ENCODE data around the gene MTFMT. TPM values are rescaled to one million over a fixed set of nuclear protein-coding genes. Genes with fewer than 3 reads are reported as not detected.

The MTFMT gene
- total and polyA plus RNA-seq, 4 donors, result 5.0 to 15.0 (median 11.3) TPM

DNA sequence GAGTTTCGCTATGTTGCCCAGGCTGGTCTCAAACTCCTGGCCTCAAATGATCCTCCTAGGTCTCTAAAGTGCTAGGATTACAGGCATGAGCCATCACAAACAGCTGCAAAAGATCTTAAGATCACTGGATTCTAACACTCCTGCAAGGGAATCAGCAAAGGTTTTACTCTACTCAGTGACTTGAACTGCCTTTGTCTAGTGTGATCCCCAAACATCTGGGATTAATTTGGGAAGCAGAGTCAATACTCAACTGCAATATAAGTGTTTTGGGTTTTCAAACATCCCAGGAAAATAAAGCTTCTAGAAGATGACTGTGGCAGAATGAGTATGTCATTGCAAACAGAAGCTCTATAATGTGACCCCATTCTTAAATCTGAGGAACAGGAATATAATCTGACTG is 47.0 kb downstream of the MTFMT start:
- no peak for ATAC-seq (ENCODE audit: insufficient read depth, low FRiP score)
- no peak for DNase-seq

DNA sequence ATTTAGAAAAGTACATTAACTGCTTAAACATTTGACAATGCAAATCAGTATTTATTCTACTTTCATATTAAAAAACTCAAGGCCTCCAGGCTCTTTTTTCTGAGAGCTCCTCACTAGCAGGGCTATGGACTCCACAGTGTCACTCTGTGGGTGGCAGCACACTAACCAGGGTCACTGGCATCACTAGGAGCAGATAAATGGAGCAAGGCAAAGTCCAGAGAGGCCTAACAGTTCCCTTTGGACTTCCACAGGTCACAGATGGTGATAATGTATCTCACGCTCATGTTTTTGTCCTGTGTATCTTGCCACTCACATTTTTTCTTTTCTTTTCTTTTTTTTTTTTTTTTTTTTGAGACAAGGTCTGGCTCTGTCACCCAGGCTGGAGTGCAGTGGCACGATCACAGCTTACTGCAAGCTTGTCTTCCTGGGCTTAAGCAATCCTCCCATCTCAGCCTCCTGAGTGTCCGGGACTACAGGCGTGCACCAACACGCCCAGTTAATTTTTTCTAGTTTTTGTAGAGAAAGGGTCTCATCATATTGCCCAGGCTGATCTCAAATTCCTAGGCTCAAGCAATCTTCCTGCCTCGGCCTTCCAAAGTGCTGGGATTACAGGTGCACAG is 47.5 kb downstream of the MTFMT start:
- Histone ChIP-seq H3K4me1 (ENCODE audit: control insufficient read depth in 5 of 5, insufficient read depth in 5 of 5, low read length in 5 of 5) (peaks cover 0 to 13% (median 3%) of the 10 kb centered on the region in 5 donors), H3K36me3 (ENCODE audit: control insufficient read depth in 4 of 4, insufficient read depth in 4 of 4, low read length in 4 of 4) (peaks cover 0 to 15% (median 13%) of the 10 kb centered on the region in 4 donors), H3K9ac (ENCODE audit: insufficient read depth in 1 of 2, low read length in 2 of 2) (no peak overlapping the region), H3K27ac (ENCODE audit: low read depth in 1 of 2, low read length in 1 of 2) (no peak overlapping the region), H3K27me3 (ENCODE audit: control insufficient read depth in 3 of 3, insufficient read depth in 3 of 3, low read length in 2 of 3) (no peaks in the 10 kb centered on the region), H3K9me3 (ENCODE audit: control insufficient read depth in 4 of 4, insufficient read depth in 3 of 4, low read length in 3 of 4) (no peaks in the 10 kb centered on the region), H3K4me3 (no peak overlapping the region)
- ATAC-seq (ENCODE audit: insufficient read depth, low FRiP score) (no peak), DNase-seq (no peak)
- TF ChIP-seq, protein P1, sequence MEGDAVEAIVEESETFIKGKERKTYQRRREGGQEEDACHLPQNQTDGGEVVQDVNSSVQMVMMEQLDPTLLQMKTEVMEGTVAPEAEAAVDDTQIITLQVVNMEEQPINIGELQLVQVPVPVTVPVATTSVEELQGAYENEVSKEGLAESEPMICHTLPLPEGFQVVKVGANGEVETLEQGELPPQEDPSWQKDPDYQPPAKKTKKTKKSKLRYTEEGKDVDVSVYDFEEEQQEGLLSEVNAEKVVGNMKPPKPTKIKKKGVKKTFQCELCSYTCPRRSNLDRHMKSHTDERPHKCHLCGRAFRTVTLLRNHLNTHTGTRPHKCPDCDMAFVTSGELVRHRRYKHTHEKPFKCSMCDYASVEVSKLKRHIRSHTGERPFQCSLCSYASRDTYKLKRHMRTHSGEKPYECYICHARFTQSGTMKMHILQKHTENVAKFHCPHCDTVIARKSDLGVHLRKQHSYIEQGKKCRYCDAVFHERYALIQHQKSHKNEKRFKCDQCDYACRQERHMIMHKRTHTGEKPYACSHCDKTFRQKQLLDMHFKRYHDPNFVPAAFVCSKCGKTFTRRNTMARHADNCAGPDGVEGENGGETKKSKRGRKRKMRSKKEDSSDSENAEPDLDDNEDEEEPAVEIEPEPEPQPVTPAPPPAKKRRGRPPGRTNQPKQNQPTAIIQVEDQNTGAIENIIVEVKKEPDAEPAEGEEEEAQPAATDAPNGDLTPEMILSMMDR (IDR thresholded peaks at IDR 0.05; ENCODE audit: control extremely low read depth, extremely low read depth), result no peak
- 66 to 91% methylated on average over 6 of the region's 6 CpGs for WGBS, 2 donors

More for the DNA sequence above, 47.0 kb downstream of the MTFMT start:
- Histone ChIP-seq H3K9ac (ENCODE audit: insufficient read depth in 1 of 2, low read length in 2 of 2) (no peak overlapping the region), H3K27ac (ENCODE audit: low read depth in 1 of 2, low read length in 1 of 2) (no peak overlapping the region), H3K4me1 (ENCODE audit: control insufficient read depth in 5 of 5, insufficient read depth in 5 of 5, low read length in 5 of 5) (peaks cover 0 to 13% (median 3%) of the 10 kb centered on the region in 5 donors), H3K9me3 (ENCODE audit: control insufficient read depth in 4 of 4, insufficient read depth in 3 of 4, low read length in 3 of 4) (no peaks in the 10 kb centered on the region), H3K4me3 (no peak overlapping the region), H3K36me3 (ENCODE audit: control insufficient read depth in 4 of 4, insufficient read depth in 4 of 4, low read length in 4 of 4) (peaks cover 0 to 15% (median 13%) of the 10 kb centered on the region in 4 donors), H3K27me3 (ENCODE audit: control insufficient read depth in 3 of 3, insufficient read depth in 3 of 3, low read length in 2 of 3) (no peaks in the 10 kb centered on the region)
- TF ChIP-seq, protein P1 (IDR thresholded peaks at IDR 0.05; ENCODE audit: control extremely low read depth, extremely low read depth), result no peak
- WGBS, 2 donors, result 96 to 97% methylated on average over 1 of the region's 1 CpG

DNA sequence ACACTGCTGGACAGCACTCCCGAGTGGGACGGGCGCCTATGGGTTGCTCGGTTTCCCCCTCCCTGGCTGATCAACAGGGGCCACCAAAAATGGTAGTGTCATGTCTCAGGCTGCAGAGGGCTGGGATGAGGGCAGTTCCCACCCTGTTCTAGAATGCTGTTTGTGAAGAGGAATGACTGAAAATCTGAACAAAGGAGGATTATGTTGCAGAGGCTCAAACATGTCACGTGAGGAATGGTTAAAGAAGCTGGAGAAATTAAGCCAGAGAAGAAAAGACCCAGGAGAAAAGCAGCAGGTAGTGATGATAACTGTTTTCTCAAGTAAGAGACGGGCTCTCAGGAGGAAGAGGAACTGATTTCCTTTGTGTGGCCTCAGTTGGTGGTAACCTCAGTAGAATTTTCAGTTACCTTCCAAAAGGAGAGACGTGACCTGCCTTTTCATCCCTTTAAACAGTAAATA is 50.2 kb downstream of the MTFMT start:
- peaks cover 4 to 21% (median 16%) of the 10 kb centered on the region in 4 donors for H3K36me3 ChIP-seq (ENCODE audit: control insufficient read depth in 4 of 4, insufficient read depth in 4 of 4, low read length in 4 of 4)
- no peak for ATAC-seq (ENCODE audit: insufficient read depth, low FRiP score)
- H3K27ac ChIP-seq (ENCODE audit: low read depth in 1 of 2, low read length in 1 of 2), result no peak overlapping the region
- peaks cover 0 to under 1% (median 0%) of the 10 kb centered on the region in 5 donors for H3K4me1 ChIP-seq (ENCODE audit: control insufficient read depth in 5 of 5, insufficient read depth in 5 of 5, low read length in 5 of 5)
- H3K9me3 ChIP-seq (ENCODE audit: control insufficient read depth in 4 of 4, insufficient read depth in 3 of 4, low read length in 3 of 4), result no peaks in the 10 kb centered on the region
- TF ChIP-seq, protein P1 (IDR thresholded peaks at IDR 0.05; ENCODE audit: control extremely low read depth, extremely low read depth), result no peak
- no peak for DNase-seq
- H3K27me3 ChIP-seq (ENCODE audit: control insufficient read depth in 3 of 3, insufficient read depth in 3 of 3, low read length in 2 of 3), result no peaks in the 10 kb centered on the region
- no peak overlapping the region for H3K4me3 ChIP-seq
- WGBS, 2 donors, result 80 to 82% methylated on average over 7 of the region's 7 CpGs
- H3K9ac ChIP-seq (ENCODE audit: insufficient read depth in 1 of 2, low read length in 2 of 2), result no peak overlapping the region

Measured in lung (tissue), 12 donors.